GM23338 (cell line): ENCODE results near the gene LYZL4.

ENCODE experiments used
- EZH2 ChIP-seq: fragments of 200-600 bp; sonication (generic); IDR thresholded peaks from one replicate; pipeline ENCODE4 v1.8.0; 2017; ENCODE audit warnings: antibody characterized with exemption, mild to moderate bottlenecking, low read depth; ENCODE audit not compliant: unreplicated experiment
- EZH2phosphoT487 ChIP-seq: fragments of 200-600 bp; sonication (generic); IDR thresholded peaks from one replicate; pipeline ENCODE4 v1.8.1; 2018; ENCODE audit warnings: antibody characterized with exemption; ENCODE audit not compliant: unreplicated experiment
- NANOG ChIP-seq: IDR thresholded peaks from 2 replicates; pipeline ENCODE4 v1.6.1; 2016; ENCODE audit warnings: antibody characterized with exemption, borderline replicate concordance
- ZNF114 ChIP-seq: fragments of 250-450 bp; sonication (Bioruptor Pico); IDR thresholded peaks from 2 replicates; pipeline ENCODE4 v1.5.0; 2020; ENCODE audit warnings: mild to moderate bottlenecking, moderate library complexity
- TF ChIP-seq, protein P1 (sequence below): IDR thresholded peaks from one replicate; pipeline ENCODE4 v1.6.1; 2018; ENCODE audit warnings: antibody characterized with exemption; ENCODE audit not compliant: unreplicated experiment
- TF ChIP-seq, protein P2 (sequence below), 2 experiments: fragments of 200-600 bp in 1 of 2; sonication (generic) in 1 of 2; conservative IDR thresholded peaks; 2 replicates each; pipeline versions ENCODE4 v1.5.1 to v1.6.1; 2016 to 2017; ENCODE audit warnings: antibody characterized with exemption in 2 of 2, low read depth in 2 of 2, mild to moderate bottlenecking in 2 of 2, moderate library complexity in 1 of 2
- TF ChIP-seq, protein P3 (sequence below): fragments of 250-450 bp; sonication (Bioruptor Pico); IDR thresholded peaks from 2 replicates; pipeline ENCODE4 v1.5.0; 2020; ENCODE audit warnings: mild to moderate bottlenecking, moderate library complexity

DNA sequence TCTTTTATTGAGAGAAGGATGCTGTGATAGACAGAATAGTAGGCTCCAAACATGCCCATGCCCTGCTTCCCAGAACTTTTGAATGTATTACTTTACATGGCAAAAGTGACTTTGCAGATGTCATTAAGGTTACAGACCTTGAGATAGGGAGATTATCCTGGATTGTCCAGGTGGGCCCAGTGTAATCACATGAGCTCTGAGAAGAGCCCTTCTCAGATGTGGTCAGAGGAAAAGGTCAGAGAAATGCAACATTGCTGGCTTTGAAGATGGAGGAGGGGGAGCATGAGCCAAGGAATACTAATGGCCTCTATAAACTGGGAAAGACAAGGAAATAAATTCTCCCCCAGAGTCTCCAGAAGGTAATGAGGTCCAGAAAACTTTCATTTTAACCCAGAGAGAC lies 45.8 kb upstream of the LYZL4 start:
- TF ChIP-seq, protein P1, sequence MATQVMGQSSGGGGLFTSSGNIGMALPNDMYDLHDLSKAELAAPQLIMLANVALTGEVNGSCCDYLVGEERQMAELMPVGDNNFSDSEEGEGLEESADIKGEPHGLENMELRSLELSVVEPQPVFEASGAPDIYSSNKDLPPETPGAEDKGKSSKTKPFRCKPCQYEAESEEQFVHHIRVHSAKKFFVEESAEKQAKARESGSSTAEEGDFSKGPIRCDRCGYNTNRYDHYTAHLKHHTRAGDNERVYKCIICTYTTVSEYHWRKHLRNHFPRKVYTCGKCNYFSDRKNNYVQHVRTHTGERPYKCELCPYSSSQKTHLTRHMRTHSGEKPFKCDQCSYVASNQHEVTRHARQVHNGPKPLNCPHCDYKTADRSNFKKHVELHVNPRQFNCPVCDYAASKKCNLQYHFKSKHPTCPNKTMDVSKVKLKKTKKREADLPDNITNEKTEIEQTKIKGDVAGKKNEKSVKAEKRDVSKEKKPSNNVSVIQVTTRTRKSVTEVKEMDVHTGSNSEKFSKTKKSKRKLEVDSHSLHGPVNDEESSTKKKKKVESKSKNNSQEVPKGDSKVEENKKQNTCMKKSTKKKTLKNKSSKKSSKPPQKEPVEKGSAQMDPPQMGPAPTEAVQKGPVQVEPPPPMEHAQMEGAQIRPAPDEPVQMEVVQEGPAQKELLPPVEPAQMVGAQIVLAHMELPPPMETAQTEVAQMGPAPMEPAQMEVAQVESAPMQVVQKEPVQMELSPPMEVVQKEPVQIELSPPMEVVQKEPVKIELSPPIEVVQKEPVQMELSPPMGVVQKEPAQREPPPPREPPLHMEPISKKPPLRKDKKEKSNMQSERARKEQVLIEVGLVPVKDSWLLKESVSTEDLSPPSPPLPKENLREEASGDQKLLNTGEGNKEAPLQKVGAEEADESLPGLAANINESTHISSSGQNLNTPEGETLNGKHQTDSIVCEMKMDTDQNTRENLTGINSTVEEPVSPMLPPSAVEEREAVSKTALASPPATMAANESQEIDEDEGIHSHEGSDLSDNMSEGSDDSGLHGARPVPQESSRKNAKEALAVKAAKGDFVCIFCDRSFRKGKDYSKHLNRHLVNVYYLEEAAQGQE: no peak
- TF ChIP-seq EZH2phosphoT487 (no peak), EZH2 (no peak), NANOG (no peak), ZNF114 (no peak)
- TF ChIP-seq, protein P2, sequence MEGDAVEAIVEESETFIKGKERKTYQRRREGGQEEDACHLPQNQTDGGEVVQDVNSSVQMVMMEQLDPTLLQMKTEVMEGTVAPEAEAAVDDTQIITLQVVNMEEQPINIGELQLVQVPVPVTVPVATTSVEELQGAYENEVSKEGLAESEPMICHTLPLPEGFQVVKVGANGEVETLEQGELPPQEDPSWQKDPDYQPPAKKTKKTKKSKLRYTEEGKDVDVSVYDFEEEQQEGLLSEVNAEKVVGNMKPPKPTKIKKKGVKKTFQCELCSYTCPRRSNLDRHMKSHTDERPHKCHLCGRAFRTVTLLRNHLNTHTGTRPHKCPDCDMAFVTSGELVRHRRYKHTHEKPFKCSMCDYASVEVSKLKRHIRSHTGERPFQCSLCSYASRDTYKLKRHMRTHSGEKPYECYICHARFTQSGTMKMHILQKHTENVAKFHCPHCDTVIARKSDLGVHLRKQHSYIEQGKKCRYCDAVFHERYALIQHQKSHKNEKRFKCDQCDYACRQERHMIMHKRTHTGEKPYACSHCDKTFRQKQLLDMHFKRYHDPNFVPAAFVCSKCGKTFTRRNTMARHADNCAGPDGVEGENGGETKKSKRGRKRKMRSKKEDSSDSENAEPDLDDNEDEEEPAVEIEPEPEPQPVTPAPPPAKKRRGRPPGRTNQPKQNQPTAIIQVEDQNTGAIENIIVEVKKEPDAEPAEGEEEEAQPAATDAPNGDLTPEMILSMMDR (conservative IDR thresholded peaks at IDR 0.05; ENCODE audit: low read depth in 2 of 2): no peak
- TF ChIP-seq, protein P3, sequence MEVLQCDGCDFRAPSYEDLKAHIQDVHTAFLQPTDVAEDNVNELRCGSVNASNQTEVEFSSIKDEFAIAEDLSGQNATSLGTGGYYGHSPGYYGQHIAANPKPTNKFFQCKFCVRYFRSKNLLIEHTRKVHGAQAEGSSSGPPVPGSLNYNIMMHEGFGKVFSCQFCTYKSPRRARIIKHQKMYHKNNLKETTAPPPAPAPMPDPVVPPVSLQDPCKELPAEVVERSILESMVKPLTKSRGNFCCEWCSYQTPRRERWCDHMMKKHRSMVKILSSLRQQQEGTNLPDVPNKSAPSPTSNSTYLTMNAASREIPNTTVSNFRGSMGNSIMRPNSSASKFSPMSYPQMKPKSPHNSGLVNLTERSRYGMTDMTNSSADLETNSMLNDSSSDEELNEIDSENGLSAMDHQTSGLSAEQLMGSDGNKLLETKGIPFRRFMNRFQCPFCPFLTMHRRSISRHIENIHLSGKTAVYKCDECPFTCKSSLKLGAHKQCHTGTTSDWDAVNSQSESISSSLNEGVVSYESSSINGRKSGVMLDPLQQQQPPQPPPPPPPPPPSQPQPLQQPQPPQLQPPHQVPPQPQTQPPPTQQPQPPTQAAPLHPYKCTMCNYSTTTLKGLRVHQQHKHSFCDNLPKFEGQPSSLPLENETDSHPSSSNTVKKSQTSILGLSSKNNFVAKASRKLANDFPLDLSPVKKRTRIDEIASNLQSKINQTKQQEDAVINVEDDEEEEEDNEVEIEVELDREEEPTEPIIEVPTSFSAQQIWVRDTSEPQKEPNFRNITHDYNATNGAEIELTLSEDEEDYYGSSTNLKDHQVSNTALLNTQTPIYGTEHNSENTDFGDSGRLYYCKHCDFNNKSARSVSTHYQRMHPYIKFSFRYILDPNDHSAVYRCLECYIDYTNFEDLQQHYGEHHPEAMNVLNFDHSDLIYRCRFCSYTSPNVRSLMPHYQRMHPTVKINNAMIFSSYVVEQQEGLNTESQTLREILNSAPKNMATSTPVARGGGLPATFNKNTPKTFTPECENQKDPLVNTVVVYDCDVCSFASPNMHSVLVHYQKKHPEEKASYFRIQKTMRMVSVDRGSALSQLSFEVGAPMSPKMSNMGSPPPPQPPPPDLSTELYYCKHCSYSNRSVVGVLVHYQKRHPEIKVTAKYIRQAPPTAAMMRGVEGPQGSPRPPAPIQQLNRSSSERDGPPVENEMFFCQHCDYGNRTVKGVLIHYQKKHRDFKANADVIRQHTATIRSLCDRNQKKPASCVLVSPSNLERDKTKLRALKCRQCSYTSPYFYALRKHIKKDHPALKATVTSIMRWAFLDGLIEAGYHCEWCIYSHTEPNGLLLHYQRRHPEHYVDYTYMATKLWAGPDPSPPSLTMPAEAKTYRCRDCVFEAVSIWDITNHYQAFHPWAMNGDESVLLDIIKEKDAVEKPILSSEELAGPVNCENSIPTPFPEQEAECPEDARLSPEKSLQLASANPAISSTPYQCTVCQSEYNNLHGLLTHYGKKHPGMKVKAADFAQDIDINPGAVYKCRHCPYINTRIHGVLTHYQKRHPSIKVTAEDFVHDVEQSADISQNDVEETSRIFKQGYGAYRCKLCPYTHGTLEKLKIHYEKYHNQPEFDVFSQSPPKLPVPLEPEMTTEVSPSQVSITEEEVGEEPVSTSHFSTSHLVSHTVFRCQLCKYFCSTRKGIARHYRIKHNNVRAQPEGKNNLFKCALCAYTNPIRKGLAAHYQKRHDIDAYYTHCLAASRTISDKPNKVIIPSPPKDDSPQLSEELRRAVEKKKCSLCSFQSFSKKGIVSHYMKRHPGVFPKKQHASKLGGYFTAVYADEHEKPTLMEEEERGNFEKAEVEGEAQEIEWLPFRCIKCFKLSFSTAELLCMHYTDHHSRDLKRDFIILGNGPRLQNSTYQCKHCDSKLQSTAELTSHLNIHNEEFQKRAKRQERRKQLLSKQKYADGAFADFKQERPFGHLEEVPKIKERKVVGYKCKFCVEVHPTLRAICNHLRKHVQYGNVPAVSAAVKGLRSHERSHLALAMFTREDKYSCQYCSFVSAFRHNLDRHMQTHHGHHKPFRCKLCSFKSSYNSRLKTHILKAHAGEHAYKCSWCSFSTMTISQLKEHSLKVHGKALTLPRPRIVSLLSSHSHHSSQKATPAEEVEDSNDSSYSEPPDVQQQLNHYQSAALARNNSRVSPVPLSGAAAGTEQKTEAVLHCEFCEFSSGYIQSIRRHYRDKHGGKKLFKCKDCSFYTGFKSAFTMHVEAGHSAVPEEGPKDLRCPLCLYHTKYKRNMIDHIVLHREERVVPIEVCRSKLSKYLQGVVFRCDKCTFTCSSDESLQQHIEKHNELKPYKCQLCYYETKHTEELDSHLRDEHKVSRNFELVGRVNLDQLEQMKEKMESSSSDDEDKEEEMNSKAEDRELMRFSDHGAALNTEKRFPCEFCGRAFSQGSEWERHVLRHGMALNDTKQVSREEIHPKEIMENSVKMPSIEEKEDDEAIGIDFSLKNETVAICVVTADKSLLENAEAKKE (CRISPR knock-in tag): no peak
